ENCODE results near the gene NUP93.
"Not testable (repeated sequence)": the region's sequence is repeated elsewhere in the genome, so short reads cannot be mapped to it uniquely, and the experiment has no call there.

NUP93 gene

GRCh38 chr16:56781528-56781961, 51.6 kb downstream of the NUP93 start:
- DNase-seq: no peak

- no peak for DNase-seq
Measured at GRCh38 chr16:56783344-56783743, 53.4 kb downstream of the NUP93 start.

GRCh38 chr16:56785317-56785716, 55.4 kb downstream of the NUP93 start:
- no peak for DNase-seq

- DNase-seq: no peak
Measured at GRCh38 chr16:56787167-56787566, 57.2 kb downstream of the NUP93 start.

DNA sequence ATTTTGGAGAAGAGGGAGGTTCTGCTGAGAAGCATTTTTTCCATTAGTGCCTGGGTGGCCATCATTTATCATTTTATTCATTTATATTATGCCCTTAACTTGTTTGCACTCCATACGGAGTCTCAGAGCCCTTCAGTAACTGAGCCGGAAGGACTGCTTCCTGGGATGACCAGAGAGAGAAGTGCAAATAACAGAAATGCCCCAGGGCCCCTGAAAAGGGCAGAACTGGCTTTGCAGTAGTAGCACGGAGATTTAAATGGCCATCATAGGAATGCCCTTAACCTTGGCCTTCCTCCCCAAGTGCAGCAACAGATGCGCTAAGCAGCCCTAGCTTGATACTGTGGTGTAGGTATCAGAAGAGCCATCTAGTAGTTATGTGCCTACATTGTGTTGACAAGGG, 58.5 kb downstream of the NUP93 start:
- no peak for DNase-seq

DNA sequence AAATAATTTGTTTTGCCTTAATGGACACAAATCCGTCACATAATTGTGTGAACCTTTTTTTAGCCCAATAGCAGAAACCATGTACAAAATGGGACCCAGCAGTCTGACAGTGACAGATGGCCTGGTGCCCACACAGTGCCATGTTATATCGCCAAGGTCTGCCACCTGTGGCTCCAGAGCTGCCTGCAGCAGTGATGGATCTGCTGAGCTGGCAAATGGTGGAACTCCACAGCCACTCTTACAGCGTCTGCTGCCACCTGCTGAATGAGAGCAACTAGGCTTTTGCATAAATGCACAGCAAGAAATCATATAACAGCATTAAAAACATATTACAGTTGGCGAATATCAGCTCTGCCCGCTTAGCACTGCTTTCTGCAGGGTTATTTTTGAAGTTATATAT, 59.4 kb downstream of the NUP93 start:
- no peak for DNase-seq

DNA sequence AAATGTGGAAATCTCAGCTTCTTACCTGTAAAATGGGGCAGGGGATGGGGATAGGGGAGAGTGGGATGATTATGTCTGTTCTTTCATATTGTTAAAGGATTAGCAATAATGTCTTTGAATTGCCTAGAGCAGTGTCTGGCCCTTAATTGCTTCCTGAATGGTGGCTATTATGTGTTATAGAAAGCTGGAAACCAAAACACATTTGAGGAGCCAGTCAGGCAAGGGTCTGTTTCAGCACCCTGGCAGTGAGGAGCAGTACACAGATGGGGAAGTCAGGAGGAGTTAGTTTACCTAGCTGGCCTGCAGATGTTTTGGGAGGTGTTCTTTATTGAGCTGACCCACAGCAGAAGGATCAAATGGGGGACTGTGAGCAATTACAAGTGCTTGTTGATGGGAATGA, 63.0 kb downstream of the NUP93 start:
- DNase-seq: no peak

DNA sequence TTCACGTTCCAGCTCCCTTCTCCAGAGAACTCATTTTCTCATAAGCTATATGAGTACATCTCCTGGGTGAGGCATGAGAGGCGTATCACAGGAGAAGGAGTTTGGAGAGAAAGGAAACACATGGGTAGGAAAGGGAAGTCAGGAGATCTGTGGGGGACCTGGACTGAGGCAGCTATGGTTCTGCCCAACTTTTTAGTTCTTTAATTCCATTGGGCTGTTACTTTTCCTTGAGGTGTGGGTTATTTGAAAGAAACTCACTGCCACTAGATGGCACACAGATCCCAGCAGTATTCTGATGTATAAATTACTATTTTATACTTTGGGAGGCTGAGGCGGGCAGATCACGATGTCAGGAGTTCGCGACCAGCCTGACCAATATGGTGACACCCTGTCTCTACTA, 63.6 kb downstream of the NUP93 start:
- DNase-seq: no peak

- no peak for DNase-seq
Measured at GRCh38 chr16:56795011-56795410, 65.1 kb downstream of the NUP93 start.

GRCh38 chr16:56797038-56797437, 67.1 kb downstream of the NUP93 start:
- not testable (repeated sequence) for DNase-seq

DNA sequence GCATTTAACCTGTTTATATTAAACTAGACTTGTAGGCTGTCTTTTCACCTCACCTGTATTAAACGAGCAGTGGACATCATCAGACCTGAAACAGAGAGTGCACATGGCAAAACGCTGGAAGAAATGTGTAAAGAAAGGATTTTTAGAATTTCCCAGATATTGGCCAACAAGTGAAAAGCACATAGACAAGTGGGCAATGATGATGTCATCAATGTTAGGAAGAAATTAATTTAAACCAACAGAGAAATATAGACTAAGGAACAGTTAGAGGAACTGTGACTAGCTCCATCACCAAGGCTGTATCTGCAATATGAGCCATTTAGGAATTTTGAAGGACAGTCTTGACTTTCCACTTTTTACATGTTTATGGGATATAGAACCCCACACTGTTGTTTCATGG, 67.9 kb downstream of the NUP93 start:
- no peak for DNase-seq

- DNase-seq: no peak
Measured at GRCh38 chr16:56798955-56799354, 69.0 kb downstream of the NUP93 start.

DNA sequence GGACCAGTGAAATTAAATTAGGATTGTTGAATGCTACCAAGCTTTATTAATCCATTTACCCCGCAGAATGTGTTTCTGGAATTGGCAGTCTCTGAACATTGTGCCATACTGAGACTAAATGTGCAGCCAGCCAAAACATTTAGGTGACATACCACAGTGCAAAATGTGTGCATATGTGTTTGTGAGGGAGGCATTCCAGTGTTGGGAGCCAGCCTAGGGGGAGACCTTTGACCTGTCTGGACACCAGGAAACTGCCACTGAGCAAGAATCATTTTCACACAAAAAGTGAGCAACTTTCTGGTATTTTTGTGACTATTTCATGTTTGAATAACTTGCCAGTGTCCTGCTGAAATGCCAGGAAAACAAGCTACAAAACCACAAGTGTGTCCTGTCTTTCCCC, 70.4 kb downstream of the NUP93 start:
- peak; percentile 2 for DNase-seq

DNA sequence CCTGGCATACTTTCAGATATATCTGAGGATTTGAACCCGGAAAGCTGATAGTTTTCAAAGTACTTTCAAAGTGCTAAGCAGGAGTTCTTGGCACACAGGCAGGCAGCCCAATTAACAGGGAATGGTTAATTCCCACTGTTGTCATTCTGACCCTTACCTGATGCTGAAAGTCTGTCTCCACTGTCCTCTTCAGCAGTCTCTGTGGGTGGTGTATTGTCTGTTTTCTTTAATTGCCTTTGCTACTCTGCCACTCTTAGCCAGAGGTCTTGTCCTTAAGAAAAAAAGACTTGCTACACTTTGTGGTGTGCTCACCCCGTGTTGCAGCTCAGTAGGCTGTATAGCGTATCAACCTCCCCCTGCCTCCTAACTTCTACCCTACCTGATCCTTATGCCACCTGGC, 71.8 kb downstream of the NUP93 start:
- DNase-seq: no peak

DNA sequence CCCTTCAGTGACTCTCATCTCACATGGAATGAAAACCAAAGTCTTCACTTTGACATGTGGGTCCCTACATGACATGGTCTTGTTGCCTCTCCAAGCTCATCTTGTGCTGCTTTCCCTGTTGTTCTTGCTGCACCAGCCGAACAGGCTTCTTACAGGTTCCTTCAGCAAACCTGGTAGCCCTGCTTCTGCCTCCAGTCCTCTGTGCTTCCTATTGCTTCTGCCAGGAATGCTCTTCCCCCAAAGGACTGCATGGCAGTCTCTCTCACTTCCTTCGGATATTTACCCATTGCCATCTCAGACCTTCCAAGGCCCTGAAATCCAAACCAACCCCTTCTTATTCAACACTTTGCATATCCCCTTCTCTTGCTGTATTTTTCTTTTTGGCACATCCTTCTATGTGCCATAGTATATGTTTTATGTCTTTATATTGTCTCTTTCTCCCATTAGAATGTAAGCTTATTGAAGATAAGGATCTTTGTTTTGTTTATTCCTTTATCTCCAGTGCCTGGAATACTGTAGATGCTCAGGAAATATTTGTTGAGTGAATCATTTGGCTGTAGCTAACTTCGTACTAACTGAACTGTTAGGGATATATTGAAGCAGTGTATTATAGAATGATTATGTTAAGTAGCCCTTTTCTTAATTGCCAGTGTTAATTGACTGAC, 77.2 kb downstream of the NUP93 start:
- no peak for DNase-seq

GRCh38 chr16:56807676-56808067, 77.7 kb downstream of the NUP93 start:
- DNase-seq: not testable (repeated sequence)

DNA sequence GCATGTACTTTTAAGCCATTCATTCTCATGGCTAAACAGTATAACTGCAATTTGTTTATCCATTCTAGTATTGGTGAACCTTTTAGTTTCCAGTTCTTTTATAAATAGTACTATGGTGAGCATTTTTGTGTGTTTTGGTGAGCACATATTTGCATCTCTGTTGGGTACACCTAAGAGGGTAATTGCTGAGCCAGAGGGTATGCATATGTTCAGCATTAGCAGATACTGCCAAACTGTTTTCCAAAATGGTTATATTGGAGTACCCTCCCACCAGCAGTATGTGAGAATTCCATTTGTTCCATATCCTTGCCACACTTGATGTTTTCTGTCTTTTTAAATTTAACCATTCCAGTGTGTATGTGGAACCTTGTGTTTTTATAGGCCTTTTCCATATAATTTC, 81.0 kb downstream of the NUP93 start:
- no peak for DNase-seq

DNA sequence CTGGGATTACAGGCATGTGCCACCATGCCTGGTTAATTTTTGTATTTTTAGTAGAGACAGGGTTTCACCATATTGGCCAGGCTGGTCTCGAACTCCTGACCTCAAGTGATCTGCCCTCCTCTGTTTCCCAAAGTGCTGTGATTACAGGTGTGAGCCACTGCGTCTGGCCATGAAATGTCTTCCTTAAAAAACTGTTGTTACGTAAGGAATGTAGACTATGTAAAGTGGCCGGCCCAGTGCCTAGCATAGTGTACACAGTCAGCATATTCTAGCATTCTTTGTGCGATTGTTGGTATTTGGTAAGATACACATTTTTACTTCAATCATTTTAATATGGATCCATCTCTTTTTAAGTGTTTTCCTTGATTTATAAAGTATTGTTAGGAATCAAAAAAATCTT, 81.7 kb downstream of the NUP93 start:
- DNase-seq: not testable (repeated sequence)

DNA sequence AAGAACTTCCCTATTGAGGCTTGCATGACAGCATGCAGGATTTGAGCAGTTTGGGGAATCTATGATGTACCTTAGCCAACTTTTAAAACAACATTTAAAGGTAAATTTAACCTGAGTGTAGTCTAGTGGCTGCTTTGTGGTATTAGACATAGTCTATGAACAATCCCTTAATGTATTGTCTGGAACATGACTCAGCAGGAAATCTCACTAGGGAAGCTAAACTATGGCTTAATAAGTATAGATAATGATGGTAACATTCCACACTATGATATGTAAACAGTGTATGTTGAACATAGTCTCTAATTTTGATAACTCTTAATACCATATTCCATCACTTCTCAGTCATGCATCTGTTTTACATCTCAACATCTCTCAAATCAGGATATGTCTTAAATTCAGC, 83.0 kb downstream of the NUP93 start:
- no peak for DNase-seq

DNA sequence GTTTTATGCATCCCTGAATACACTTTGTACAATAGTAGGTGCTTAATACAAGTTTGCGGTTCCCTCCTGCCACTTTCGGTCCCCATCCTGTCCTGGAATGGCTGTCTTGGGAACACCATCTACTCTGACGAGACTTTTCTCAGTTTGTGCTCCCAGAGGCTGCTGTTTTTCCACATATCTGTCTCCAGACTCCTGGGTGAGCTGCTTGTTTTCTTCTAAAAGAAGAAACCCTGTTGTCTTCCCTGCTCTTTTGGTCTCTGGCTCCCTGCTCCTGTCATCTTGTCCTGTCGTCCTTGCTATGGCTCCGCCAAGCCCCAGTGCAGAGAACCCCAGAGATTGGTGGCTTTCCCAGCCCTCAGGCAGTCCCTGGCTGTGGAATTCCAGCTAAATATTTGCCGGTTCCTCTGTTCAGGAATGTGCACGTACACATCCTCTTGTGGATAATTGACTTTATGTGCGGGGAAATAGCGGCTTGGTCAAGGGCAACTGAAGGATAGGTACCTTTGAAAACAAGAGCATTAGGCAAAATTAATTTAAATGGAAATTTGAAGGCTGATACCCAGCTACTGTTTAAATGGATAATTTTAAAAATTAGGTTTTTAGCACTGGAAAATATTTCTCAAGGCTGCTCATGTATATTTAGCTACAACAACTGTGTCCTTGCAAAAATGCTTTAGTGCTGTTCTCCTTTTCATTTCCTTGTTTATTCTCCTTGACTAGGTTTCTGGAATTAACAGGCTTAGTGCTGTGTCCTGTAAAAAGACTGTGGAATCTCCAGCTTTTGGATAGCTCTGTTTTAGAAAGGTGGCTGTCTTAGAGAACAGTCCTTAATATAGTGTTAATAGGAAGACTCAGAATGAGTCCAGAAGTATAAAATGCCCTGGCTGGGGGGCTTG, 84.9 kb downstream of the NUP93 start:
- no peak for DNase-seq

DNA sequence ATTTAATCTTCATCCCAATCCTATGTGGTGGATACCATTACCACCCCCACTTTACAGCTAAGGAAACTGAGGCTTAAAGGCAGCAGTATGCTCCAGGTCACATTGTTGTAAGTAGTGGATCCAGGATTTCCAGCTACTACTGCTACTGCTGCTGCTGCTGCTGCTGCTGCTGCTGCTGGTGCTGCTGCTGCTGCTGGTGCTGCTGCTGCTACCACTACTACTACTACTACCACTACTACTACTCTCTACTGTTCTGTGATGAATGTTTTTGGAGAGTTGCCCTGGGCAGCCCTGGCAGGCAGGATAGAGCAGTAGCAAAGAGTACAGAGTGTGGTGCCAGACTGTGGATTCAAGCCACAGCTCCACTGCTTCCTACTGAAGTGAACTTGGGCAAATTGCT, 85.8 kb downstream of the NUP93 start:
- no peak for DNase-seq

GRCh38 chr16:56817056-56817455, 87.1 kb downstream of the NUP93 start:
- no peak for DNase-seq

DNA sequence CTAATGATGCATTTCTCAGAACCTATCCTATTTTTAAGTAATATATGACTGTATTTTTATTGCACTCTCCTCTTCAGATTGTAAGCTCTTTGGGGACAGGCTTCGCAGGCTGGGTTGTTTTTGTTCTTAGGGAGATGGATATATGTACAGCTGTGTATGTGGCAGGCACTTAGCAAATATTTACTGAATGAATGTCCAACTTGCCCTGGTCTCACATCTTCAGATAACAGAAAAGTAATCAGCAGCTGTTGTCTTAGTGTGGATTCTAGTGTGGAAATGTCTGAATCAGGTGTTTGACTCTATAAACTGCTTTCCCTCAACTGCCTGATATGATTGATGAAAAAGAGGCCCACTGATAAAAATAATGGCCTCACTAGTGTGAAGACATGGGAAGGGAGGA, 88.0 kb downstream of the NUP93 start:
- DNase-seq: no peak

- no peak for DNase-seq
Measured at GRCh38 chr16:56823081-56823733, 93.3 kb downstream of the NUP93 start.
